Karpas-422 (cell line): ENCODE measurements around the gene CORO6. TPM values are rescaled to one million over a fixed set of nuclear protein-coding genes. Genes with fewer than 3 reads are reported as not detected.

Experiments
- DNase-seq: peaks from one replicate; pipeline ENCODE4 v3.0.0-alpha.2; 2015
- H2AFZ ChIP-seq: fragments of 200-600 bp; sonication (generic); 2 replicates; pipeline ENCODE4 v1.6.1; 2014; ENCODE audit warnings: antibody characterized with exemption, low read length, mixed read lengths
- H3K27ac ChIP-seq: fragments of 200-600 bp; sonication (generic); 2 replicates; pipeline ENCODE4 v1.5.1; 2014; ENCODE audit warnings: mild to moderate bottlenecking, low read length, moderate library complexity
- H3K27me3 ChIP-seq: fragments of 200-600 bp; sonication (generic); 2 replicates; pipeline ENCODE4 v1.6.1; 2014; ENCODE audit warnings: low read length, mixed read lengths
- H3K36me3 ChIP-seq: fragments of 200-600 bp; sonication (generic); 2 replicates; pipeline ENCODE4 v1.6.1; 2014; ENCODE audit warnings: low read length, mixed read lengths; ENCODE audit not compliant: insufficient read depth
- H3K4me1 ChIP-seq: fragments of 200-600 bp; sonication (generic); 2 replicates; pipeline ENCODE4 v1.6.1; 2014; ENCODE audit warnings: mild to moderate bottlenecking, low read length, mixed read lengths
- H3K4me2 ChIP-seq: fragments of 200-600 bp; sonication (generic); 2 replicates; pipeline ENCODE4 v1.6.1; 2014; ENCODE audit warnings: low read length, low read depth, mild to moderate bottlenecking; ENCODE audit not compliant: poor library complexity, severe bottlenecking
- H3K4me3 ChIP-seq: fragments of 200-600 bp; sonication (generic); 2 replicates; pipeline ENCODE4 v1.5.1; 2014; ENCODE audit warnings: mild to moderate bottlenecking, antibody characterized with exemption, low read length, mixed read lengths
- H3K79me2 ChIP-seq: fragments of 200-600 bp; sonication (generic); 2 replicates; pipeline ENCODE4 v1.6.1; 2014; ENCODE audit warnings: mild to moderate bottlenecking, low read length, mixed read lengths
- H3K9ac ChIP-seq: fragments of 200-600 bp; sonication (generic); 2 replicates; pipeline ENCODE4 v1.6.0; 2014; ENCODE audit warnings: low read length
- H3K9me2 ChIP-seq: fragments of 200-600 bp; sonication (generic), shearing (Covaris generic); replicated peaks from 2 replicates; pipeline ENCODE4 v1.6.0; 2014; ENCODE audit warnings: mild to moderate bottlenecking, low read length, moderate library complexity; ENCODE audit not compliant: insufficient read depth
- H3K9me3 ChIP-seq: fragments of 300-700, 200-600 bp; sonication (generic); 2 replicates; pipeline ENCODE4 v1.6.1; 2014; ENCODE audit warnings: low read length, mixed read lengths
- H4K20me1 ChIP-seq: fragments of 200-600 bp; sonication (generic); 2 replicates; pipeline ENCODE4 v1.6.1; 2014; ENCODE audit warnings: mild to moderate bottlenecking, antibody characterized with exemption, low read length, low read depth; ENCODE audit not compliant: insufficient read depth
- total RNA-seq: library from RNA; depleted of rRNA; stranded (reverse); fragments of >200 nt; shearing (Covaris generic); gene quantifications from 2 replicates; pipeline ENCODE4 v1.2.3, GENCODE V29; 2014; ENCODE audit warnings: low replicate concordance

The CORO6 gene
- total RNA-seq, 1 experiment from 2014 or later, result 1.8 TPM

GRCh38 chr17:29593591-29594518 lies 28.9 kb downstream of the CORO6 start:
- Histone ChIP-seq H3K27ac (no peak overlapping the region), H4K20me1 (peaks cover 37% of the 10 kb centered on the region), H3K9me3 (no peaks in the 10 kb centered on the region), H3K79me2 (peaks cover 7% of the 10 kb centered on the region), H3K4me3 (peak overlapping the region; percentile 83), H3K4me2 (peak overlapping the region; percentile 94), H3K9me2 (no peaks in the 10 kb centered on the region), H3K4me1 (peaks cover 52% of the 10 kb centered on the region), H3K36me3 (no peaks in the 10 kb centered on the region), H2AFZ (peak overlapping the region; percentile 73; the same call in 1 of the 2 replicates), H3K27me3 (no peaks in the 10 kb centered on the region), H3K9ac (peak overlapping the region; percentile 76)
- DNase-seq, result peak; percentile 78

- peak within 1 kb of the TSS; percentile 73; the same call in 1 of the 2 replicates for H2AFZ ChIP-seq
- H4K20me1 ChIP-seq, result peaks cover 44% of the 10 kb centered on the region
- peaks cover 48% of the 10 kb centered on the region for H3K4me1 ChIP-seq
These were observed 29.7 kb downstream of the CORO6 start, which contains the start of gene ANKRD13B for GRCh38 chr17:29592850-29593551. Gene ANKRD13B (plus strand): TSS chr17:29593132. CDS start chr17:29593622, 490 bp downstream.

GRCh38 chr17:29591737-29592608 lies 30.7 kb downstream of the CORO6 start:
- Histone ChIP-seq H3K27me3 (no peaks in the 10 kb centered on the region), H3K9ac (peak overlapping the region; percentile 97), H3K36me3 (no peaks in the 10 kb centered on the region), H2AFZ (peak overlapping the region; percentile 93), H4K20me1 (peaks cover 38% of the 10 kb centered on the region), H3K9me3 (no peaks in the 10 kb centered on the region), H3K79me2 (peaks cover 26% of the 10 kb centered on the region), H3K9me2 (no peaks in the 10 kb centered on the region), H3K27ac (peak overlapping the region; percentile 89), H3K4me2 (peak overlapping the region; percentile 97), H3K4me3 (peak overlapping the region; percentile 94), H3K4me1 (peaks cover 59% of the 10 kb centered on the region)
- peak; percentile 92 for DNase-seq

More at GRCh38 chr17:29592850-29593551, 29.7 kb downstream of the CORO6 start, which contains the start of gene ANKRD13B:
- Histone ChIP-seq H3K4me2 (peak within 1 kb of the TSS; percentile 97), H3K79me2 (peaks cover 15% of the 10 kb centered on the region), H3K27ac (peak within 1 kb of the TSS; percentile 15), H3K9ac (peak within 1 kb of the TSS; percentile 76), H3K36me3 (no peaks in the 10 kb centered on the region), H3K9me2 (no peaks in the 10 kb centered on the region), H3K4me3 (peak within 1 kb of the TSS; percentile 94), H3K9me3 (no peaks in the 10 kb centered on the region), H3K27me3 (no peaks in the 10 kb centered on the region)
- DNase-seq, result peak; percentile 84

GRCh38 chr17:29591146-29591736 lies 31.5 kb downstream of the CORO6 start:
- Histone ChIP-seq H3K27ac (peak overlapping the region; percentile 89), H3K27me3 (no peaks in the 10 kb centered on the region), H3K4me1 (peaks cover 66% of the 10 kb centered on the region), H3K9ac (peak overlapping the region; percentile 97), H3K36me3 (no peaks in the 10 kb centered on the region), H4K20me1 (peaks cover 32% of the 10 kb centered on the region), H3K4me2 (peak overlapping the region; percentile 97), H3K79me2 (peaks cover 33% of the 10 kb centered on the region), H3K4me3 (peak overlapping the region; percentile 94), H2AFZ (peak overlapping the region; percentile 93), H3K9me2 (no peaks in the 10 kb centered on the region), H3K9me3 (no peaks in the 10 kb centered on the region)
- DNase-seq, result peak; percentile 87

- Histone ChIP-seq H3K9ac (peak overlapping the region; percentile 97), H3K4me2 (peak overlapping the region; percentile 97), H3K27me3 (no peaks in the 10 kb centered on the region), H3K27ac (peak overlapping the region; percentile 89), H3K36me3 (no peaks in the 10 kb centered on the region), H4K20me1 (peaks cover 25% of the 10 kb centered on the region), H2AFZ (peak overlapping the region; percentile 93), H3K4me3 (peak overlapping the region; percentile 94), H3K9me2 (no peaks in the 10 kb centered on the region), H3K4me1 (peaks cover 72% of the 10 kb centered on the region), H3K9me3 (no peaks in the 10 kb centered on the region), H3K79me2 (peaks cover 40% of the 10 kb centered on the region)
- DNase-seq, result peak; percentile 93
These were observed 32.1 kb downstream of the CORO6 start for GRCh38 chr17:29590411-29591145.

- H3K27me3 ChIP-seq, result no peaks in the 10 kb centered on the region
- peaks cover 17% of the 10 kb centered on the region for H4K20me1 ChIP-seq
- H2AFZ ChIP-seq, result peak within 1 kb of the TSS; percentile 38
- peaks cover 78% of the 10 kb centered on the region for H3K4me1 ChIP-seq
- peaks cover 45% of the 10 kb centered on the region for H3K79me2 ChIP-seq
- no peaks in the 10 kb centered on the region for H3K9me3 ChIP-seq
- H3K4me3 ChIP-seq, result peak within 1 kb of the TSS; percentile 99
- DNase-seq, result peak; percentile 96
- H3K9me2 ChIP-seq, result no peaks in the 10 kb centered on the region
- peak within 1 kb of the TSS; percentile 89 for H3K27ac ChIP-seq
- peak within 1 kb of the TSS; percentile 97 for H3K4me2 ChIP-seq
- H3K9ac ChIP-seq, result peak within 1 kb of the TSS; percentile 97
- H3K36me3 ChIP-seq, result no peaks in the 10 kb centered on the region
These were observed 32.9 kb downstream of the CORO6 start, which contains the start of gene GIT1 for GRCh38 chr17:29589524-29590410. Gene GIT1 (minus strand): TSS chr17:29589648. CDS start chr17:29589378, 270 bp downstream.
